Iris pigment epithelial cell (primary cell): ENCODE measurements around the gene KRTAP3-3.

Experiments used
- DNase-seq: peaks from one replicate; pipeline ENCODE4 v3.0.0-alpha.2; 2011; ENCODE audit warnings: low read depth

The KRTAP3-3 gene

GRCh38 chr17:40958086-40958953 is 35.6 kb downstream of the KRTAP3-3 start:
- DNase-seq, result no peak

GRCh38 chr17:40956401-40957254 is 37.3 kb downstream of the KRTAP3-3 start:
- DNase-seq, result peak; percentile 99

- peak; percentile 97 for DNase-seq
Observed at GRCh38 chr17:40953881-40954280, 40.1 kb downstream of the KRTAP3-3 start.

- DNase-seq, result peak; percentile 96
Observed at GRCh38 chr17:40952661-40953060, 41.3 kb downstream of the KRTAP3-3 start.

GRCh38 chr17:40952154-40952553 is 41.8 kb downstream of the KRTAP3-3 start:
- DNase-seq, result no peak

- no peak for DNase-seq
Observed at GRCh38 chr17:40951011-40951622, 42.8 kb downstream of the KRTAP3-3 start.

GRCh38 chr17:40950176-40950575 is 43.8 kb downstream of the KRTAP3-3 start:
- DNase-seq, result no peak

- no peak for DNase-seq
Observed at GRCh38 chr17:40949418-40949817, 44.5 kb downstream of the KRTAP3-3 start.

GRCh38 chr17:40947929-40948328 is 46.0 kb downstream of the KRTAP3-3 start:
- no peak for DNase-seq

- no peak for DNase-seq
Observed at GRCh38 chr17:40945414-40945813, 48.5 kb downstream of the KRTAP3-3 start.

GRCh38 chr17:40944531-40944930 is 49.4 kb downstream of the KRTAP3-3 start:
- DNase-seq, result no peak
